Fibroblast of lung (primary cell): Measurements from ENCODE around the gene POC1B. TPM values are rescaled to one million over a fixed set of nuclear protein-coding genes. Genes with fewer than 3 reads are reported as not detected.

Experiments
- DNase-seq, 2 donors: peaks; one replicate each; pipeline versions ENCODE4 v3.0.0 to v3.0.0-alpha.2; 2010; ENCODE audit warnings: low read depth in 2 of 2
- H2AFZ ChIP-seq: 2 replicates; pipeline ENCODE4 v1.5.1; 2012; ENCODE audit warnings: low read length, control low read depth, inconsistent platforms
- H3K27ac ChIP-seq: 2 replicates; pipeline ENCODE4 v1.5.1; 2011; ENCODE audit warnings: low read length, control low read depth; ENCODE audit not compliant: insufficient read depth
- H3K27me3 ChIP-seq: 2 replicates; pipeline ENCODE4 v1.5.1; 2011; ENCODE audit warnings: mild to moderate bottlenecking, low read length; ENCODE audit not compliant: control insufficient read depth, insufficient read depth
- H3K36me3 ChIP-seq: 2 replicates; pipeline ENCODE4 v1.5.1; 2011; ENCODE audit warnings: low read length; ENCODE audit not compliant: control insufficient read depth, insufficient read depth
- H3K4me1 ChIP-seq: 2 replicates; pipeline ENCODE4 v1.5.1; 2011; ENCODE audit warnings: low read length; ENCODE audit not compliant: control insufficient read depth, insufficient read depth; ENCODE audit errors: extremely low read depth
- H3K4me2 ChIP-seq: 2 replicates; pipeline ENCODE4 v1.5.1; 2011; ENCODE audit warnings: low read length, control low read depth; ENCODE audit not compliant: insufficient read depth; ENCODE audit errors: extremely low read depth
- H3K4me3 ChIP-seq, 4 experiments: fragments of 200-600 bp in 1 of 4; sonication (generic) in 1 of 4; replicated peaks in 1 of 4; 2 replicates each; pipeline ENCODE4 v1.5.1; 2011 to 2016; ENCODE audit warnings: low read length in 4 of 4, low read depth in 3 of 4, mild to moderate bottlenecking in 3 of 4, control low read depth in 2 of 4, inconsistent platforms in 1 of 4, mixed read lengths in 1 of 4; ENCODE audit not compliant: insufficient read depth in 1 of 4; ENCODE audit errors: control extremely low read depth in 1 of 4
- H3K79me2 ChIP-seq: 2 replicates; pipeline ENCODE4 v1.5.1; 2012; ENCODE audit warnings: mild to moderate bottlenecking, low read length, inconsistent platforms; ENCODE audit not compliant: control insufficient read depth, insufficient read depth
- H3K9ac ChIP-seq: 2 replicates; pipeline ENCODE4 v1.5.1; 2011; ENCODE audit warnings: mild to moderate bottlenecking, low read length, control low read depth; ENCODE audit not compliant: insufficient read depth
- H3K9me3 ChIP-seq: 2 replicates; pipeline ENCODE4 v1.5.1; 2012; ENCODE audit warnings: low read depth, low read length; ENCODE audit not compliant: control insufficient read depth, insufficient read depth
- H4K20me1 ChIP-seq: 2 replicates; pipeline ENCODE4 v1.5.1; 2011; ENCODE audit warnings: low read length; ENCODE audit not compliant: control insufficient read depth, insufficient read depth; ENCODE audit errors: extremely low read depth
- EZH2 ChIP-seq: IDR thresholded peaks from 2 replicates; pipeline ENCODE4 v1.5.1; 2012; ENCODE audit warnings: low read length, control low read depth, mild to moderate bottlenecking; ENCODE audit errors: missing control alignments
- polyA plus RNA-seq, 2 donors: library from polyadenylated mRNA; depleted of rRNA in 1 of 2; stranded (reverse) in 1 of 2; unstranded in 1 of 2; fragments of >200 nt; gene quantifications; 2 replicates each; pipeline ENCODE4 v1.2.1, GENCODE V29; 2011 to 2012; ENCODE audit warnings: missing spikeins in 1 of 2
- total RNA-seq: library from RNA; depleted of rRNA; stranded (reverse); fragments of >200 nt; gene quantifications from 2 replicates; pipeline ENCODE4 v1.2.1, GENCODE V29; 2014
- TF ChIP-seq, protein P1 (sequence below), 2 donors: IDR thresholded peaks in 1 of 2; conservative IDR thresholded peaks in 1 of 2; 1 replicate in 1 of 2; 2 replicates in 1 of 2; pipeline ENCODE4 v1.5.1; 2011 to 2012; ENCODE audit warnings: low read length in 2 of 2, control low read depth in 1 of 2, inconsistent platforms in 1 of 2, low read depth in 1 of 2, mild to moderate bottlenecking in 1 of 2

POC1B gene
- total and polyA plus RNA-seq, 2 donors (not counting 1 experiment from before 2014, with no cell fraction given) = 10.2 to 16.7 TPM

DNA sequence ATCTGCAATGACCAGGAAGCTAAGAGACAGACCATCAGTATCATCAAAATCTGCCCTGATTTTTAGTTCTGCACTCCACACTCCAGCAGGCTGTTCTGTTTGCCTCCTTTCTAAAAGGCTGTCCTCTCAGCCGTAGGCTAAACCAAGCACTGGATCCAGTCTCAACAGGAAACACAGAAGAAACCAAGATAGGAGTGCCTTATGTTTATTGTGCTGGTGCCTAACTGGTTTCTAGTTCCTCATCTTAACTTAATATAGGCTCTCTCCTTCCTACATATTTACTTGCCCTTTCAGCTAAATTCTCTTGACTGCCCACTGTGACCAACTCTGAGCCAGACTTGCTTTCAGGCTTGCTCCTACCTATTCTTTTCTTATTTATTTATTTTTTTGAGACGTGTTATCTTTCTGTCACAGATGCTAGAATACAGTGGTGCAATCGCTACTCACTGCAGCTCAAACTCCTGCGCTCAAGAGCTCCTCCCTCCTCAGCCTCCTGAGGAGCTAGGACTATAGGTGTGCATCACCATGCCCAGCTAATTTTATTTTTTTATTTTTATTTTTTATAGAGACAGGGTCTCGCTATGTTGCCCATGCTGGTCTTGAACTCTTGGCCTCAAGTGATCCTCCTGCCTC lies 32.1 kb downstream of the POC1B start:
- Histone ChIP-seq H4K20me1 (no peaks in the 10 kb centered on the region), H3K79me2 (no peaks in the 10 kb centered on the region), H3K4me1 (peaks cover 3% of the 10 kb centered on the region), H3K4me2 (no peak overlapping the region), H3K9ac (no peak overlapping the region), H3K27ac (no peak overlapping the region), H3K36me3 (no peaks in the 10 kb centered on the region), H3K9me3 (no peaks in the 10 kb centered on the region), H3K27me3 (no peaks in the 10 kb centered on the region), H2AFZ (no peak overlapping the region), H3K4me3 (no peak overlapping the region)
- no peak for DNase-seq
- TF ChIP-seq, protein P1, sequence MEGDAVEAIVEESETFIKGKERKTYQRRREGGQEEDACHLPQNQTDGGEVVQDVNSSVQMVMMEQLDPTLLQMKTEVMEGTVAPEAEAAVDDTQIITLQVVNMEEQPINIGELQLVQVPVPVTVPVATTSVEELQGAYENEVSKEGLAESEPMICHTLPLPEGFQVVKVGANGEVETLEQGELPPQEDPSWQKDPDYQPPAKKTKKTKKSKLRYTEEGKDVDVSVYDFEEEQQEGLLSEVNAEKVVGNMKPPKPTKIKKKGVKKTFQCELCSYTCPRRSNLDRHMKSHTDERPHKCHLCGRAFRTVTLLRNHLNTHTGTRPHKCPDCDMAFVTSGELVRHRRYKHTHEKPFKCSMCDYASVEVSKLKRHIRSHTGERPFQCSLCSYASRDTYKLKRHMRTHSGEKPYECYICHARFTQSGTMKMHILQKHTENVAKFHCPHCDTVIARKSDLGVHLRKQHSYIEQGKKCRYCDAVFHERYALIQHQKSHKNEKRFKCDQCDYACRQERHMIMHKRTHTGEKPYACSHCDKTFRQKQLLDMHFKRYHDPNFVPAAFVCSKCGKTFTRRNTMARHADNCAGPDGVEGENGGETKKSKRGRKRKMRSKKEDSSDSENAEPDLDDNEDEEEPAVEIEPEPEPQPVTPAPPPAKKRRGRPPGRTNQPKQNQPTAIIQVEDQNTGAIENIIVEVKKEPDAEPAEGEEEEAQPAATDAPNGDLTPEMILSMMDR (conservative IDR thresholded peaks at IDR 0.05 in 1 of 2, IDR thresholded peaks at IDR 0.05 in 1 of 2; ENCODE audit: low read depth in 1 of 2, low read length in 2 of 2) = no peak
- no peak for TF ChIP-seq EZH2

- Histone ChIP-seq H3K9me3 (no peaks in the 10 kb centered on the region), H3K9ac (no peak overlapping the region), H3K4me3 (no peak overlapping the region), H3K79me2 (no peaks in the 10 kb centered on the region), H2AFZ (no peak overlapping the region), H3K36me3 (no peaks in the 10 kb centered on the region), H4K20me1 (no peaks in the 10 kb centered on the region), H3K27ac (no peak overlapping the region), H3K27me3 (no peaks in the 10 kb centered on the region), H3K4me1 (peaks cover 3% of the 10 kb centered on the region), H3K4me2 (no peak overlapping the region)
- TF ChIP-seq EZH2 = no peak
- DNase-seq = no peak
Measured at GRCh38 chr12:89492883-89493282, 33.0 kb downstream of the POC1B start.

- Histone ChIP-seq H3K9ac (no peak overlapping the region), H3K36me3 (no peaks in the 10 kb centered on the region), H3K4me1 (peaks cover 3% of the 10 kb centered on the region), H3K79me2 (no peaks in the 10 kb centered on the region), H3K9me3 (no peaks in the 10 kb centered on the region), H4K20me1 (no peaks in the 10 kb centered on the region), H2AFZ (no peak overlapping the region), H3K4me3 (no peak overlapping the region), H3K27me3 (no peaks in the 10 kb centered on the region), H3K4me2 (no peak overlapping the region), H3K27ac (no peak overlapping the region)
- TF ChIP-seq EZH2 = no peak
- TF ChIP-seq, protein P1 (conservative IDR thresholded peaks at IDR 0.05 in 1 of 2, IDR thresholded peaks at IDR 0.05 in 1 of 2; ENCODE audit: low read depth in 1 of 2, low read length in 2 of 2) = no peak
- DNase-seq = no peak
Measured at GRCh38 chr12:89490922-89491321, 34.9 kb downstream of the POC1B start.
